ENCODE results near the gene SERPINB6.
A peak's percentile ranks its signal among the peaks of the same experiment; 100 is the strongest.
"Not testable (repeated sequence)": the region's sequence is repeated elsewhere in the genome, so short reads cannot be mapped to it uniquely, and the experiment has no call there.

SERPINB6 gene

GRCh38 chr6:2976060-2976459, 4.7 kb upstream of the SERPINB6 start:
- no peak for DNase-seq

DNA sequence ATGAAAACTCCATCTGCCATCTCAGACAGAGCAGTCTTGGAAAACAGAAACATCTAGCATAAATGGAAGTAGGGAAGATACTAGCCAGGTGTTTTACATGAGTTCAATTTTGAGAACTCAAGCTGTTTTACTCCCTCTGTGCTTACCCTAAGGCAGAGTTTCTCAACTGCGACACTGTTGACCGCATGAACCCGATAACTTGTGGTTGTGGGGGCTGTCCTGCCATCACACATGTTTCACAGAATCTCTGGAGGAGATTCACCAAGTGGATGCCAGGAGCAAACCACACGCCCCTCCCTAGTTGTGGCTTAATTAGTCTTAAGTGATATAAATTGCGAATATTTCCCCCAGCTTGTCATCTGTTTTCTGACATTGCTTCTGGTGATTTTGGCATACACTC, 2.3 kb upstream of the SERPINB6 start:
- peak; percentile 77 to 78 for DNase-seq

DNA sequence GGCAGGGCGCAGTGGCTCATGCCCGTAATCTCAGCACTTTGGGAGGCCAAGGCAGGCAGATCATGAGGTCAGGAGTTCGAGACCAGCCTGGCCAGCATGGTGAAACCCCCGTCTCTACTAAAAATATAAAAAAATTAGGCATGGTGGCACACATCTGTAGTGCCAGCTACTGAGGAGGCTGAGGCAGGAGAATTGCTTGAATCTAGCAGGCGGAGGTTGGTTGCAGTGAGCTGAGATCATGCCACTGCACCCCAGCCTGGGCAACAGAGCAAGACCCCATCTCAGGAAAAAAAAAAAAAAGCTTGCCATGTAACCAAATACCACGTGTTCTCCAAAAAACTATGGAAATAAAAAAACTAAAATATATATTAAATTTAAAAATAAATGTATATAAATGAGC, 1.8 kb upstream of the SERPINB6 start:
- DNase-seq = not testable (repeated sequence)

- not testable (repeated sequence) for DNase-seq
Observed at GRCh38 chr6:2972685-2973084, 1.3 kb upstream of the SERPINB6 start.

- DNase-seq = not testable (repeated sequence)
Observed at GRCh38 chr6:2972219-2972487, 786 bp upstream of the SERPINB6 start.

DNA sequence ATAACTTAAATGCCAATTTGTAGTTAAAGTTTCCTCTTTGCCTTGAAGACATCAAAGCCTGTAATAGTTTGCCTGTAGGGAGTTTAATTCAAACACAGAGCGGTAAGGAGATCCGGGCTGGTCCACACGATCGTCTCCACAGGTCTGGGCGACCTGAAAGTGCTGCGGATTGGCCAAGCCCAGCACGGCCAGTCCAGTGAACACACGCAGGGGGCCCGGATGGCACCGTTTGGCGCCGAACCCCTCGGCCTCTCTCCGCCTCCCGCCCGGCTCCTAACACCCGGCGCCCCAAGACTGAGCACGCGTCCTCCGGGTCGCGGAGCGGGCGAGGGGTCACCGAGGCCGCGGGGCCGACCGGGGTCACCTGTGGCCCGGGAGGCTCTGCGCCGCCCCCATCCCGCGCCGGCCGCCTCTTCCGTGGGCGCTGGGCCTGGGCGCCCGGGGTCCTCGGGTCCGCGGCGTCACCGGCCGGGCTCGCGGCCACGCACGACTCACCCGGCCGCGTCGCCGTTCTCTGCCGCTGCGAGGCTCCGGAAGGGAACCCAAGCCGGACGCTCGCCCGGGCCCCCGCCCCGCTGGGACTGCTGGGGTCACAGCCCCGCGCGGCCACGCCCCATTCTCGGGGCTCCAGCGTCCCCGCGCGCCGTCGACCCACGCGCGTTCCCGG, 481 bp downstream of the SERPINB6 start:
- DNase-seq = peak; percentile 45 to 47

GRCh38 chr6:2970034-2970685, 1.2 kb downstream of the SERPINB6 start:
- no peak for DNase-seq

DNA sequence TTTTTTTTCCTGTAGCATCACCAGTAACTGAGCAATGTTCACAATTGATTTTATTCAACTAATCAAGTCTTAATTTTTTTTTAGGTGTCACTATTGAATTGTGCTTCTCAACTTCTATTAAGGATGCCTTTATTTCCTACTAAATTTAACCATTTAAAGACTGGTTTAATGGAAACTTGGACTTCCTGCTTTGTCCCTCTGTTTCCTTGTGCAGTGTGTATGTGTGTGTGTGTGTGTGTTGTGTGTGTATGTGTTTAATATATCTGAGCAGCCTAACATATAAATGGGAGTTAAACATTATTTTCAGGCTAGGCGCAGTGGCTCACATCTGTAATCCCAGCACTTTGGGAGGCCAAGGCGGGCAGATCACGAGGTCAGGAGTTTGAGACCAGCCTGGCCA, 1.8 kb downstream of the SERPINB6 start:
- DNase-seq = no peak

GRCh38 chr6:2968600-2969135, 2.7 kb downstream of the SERPINB6 start:
- DNase-seq = no peak

- no peak for DNase-seq
Observed at GRCh38 chr6:2967936-2968335, 3.4 kb downstream of the SERPINB6 start.

- DNase-seq = no peak
Observed at GRCh38 chr6:2966347-2966746, 5.0 kb downstream of the SERPINB6 start.

- DNase-seq = no peak
Observed at GRCh38 chr6:2964793-2965505, 6.4 kb downstream of the SERPINB6 start.

DNA sequence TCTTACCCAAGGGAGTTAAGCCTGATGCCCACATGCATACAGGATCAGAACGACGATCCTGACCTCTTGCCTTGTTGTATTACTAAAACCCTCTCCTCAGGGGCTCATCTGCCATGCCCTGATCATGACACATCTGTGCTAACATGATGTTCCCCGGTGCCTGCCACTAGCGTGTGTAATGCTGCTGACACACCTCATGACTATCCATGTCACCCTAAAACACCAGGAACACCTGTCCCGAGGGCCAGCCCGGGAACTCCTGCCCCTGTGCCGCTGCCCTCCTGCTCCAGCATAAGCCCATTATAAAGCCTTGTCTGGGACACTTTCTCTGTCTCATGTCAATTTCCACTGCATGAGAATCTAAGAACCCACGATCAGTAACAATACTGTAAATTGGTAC, 7.6 kb downstream of the SERPINB6 start:
- DNase-seq = no peak

DNA sequence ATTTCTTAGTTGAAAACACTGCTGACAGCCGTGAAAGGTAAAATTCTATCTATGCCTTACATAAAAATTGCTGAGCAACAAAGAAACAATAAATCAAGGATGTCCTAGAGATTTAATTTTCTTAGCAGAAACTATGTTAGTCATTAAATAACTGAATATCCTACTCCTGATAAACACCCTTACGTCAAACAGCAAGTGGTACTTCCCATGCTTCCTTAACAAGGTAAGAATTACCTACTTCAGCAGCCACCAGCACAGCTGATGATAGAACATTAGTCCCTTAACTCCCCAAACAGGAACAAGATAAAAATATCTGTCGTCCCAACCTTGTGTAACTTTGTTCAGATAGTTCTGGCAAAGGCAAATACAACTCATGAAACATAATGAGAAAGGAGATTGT, 8.7 kb downstream of the SERPINB6 start:
- DNase-seq = no peak

DNA sequence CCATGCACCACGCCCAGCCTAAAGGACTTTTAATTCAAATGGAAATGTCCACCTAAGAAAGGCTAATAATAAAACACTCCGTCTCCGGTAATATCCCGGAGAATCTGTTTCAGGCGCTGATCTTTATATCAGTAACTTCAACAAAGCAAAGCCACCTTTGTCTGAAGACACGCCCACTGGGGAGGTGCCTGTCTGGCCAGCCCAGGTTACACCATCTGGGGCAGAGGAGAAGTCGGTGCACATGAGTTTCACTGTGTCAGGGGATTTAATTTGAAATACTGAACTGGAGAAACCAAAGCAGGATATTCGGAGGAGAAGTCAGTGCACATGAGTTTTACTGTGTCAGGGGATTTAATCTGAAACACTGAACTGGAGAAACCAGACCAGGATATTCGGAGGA, 9.4 kb downstream of the SERPINB6 start:
- DNase-seq = no peak

GRCh38 chr6:2961506-2961905, 9.9 kb downstream of the SERPINB6 start:
- no peak for DNase-seq

DNA sequence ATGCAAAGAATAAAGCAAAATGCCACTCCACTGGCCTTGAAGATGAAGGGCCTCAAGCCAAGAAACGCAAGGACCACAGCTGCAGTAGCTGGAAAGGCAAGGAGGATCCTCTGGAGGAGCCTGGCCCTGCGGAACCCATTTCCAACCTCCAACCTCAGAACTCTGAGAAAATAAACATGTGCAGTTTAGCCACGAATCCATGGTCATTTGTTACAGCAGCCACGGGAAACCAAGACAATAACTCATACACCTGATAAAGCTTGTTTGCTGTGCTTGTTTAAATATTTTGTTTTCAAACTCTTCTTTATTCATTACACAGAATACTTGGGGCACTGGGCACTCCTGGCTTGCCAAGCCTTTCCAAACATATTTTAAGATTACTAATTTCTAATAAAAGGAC, 10.4 kb downstream of the SERPINB6 start:
- no peak for DNase-seq

DNA sequence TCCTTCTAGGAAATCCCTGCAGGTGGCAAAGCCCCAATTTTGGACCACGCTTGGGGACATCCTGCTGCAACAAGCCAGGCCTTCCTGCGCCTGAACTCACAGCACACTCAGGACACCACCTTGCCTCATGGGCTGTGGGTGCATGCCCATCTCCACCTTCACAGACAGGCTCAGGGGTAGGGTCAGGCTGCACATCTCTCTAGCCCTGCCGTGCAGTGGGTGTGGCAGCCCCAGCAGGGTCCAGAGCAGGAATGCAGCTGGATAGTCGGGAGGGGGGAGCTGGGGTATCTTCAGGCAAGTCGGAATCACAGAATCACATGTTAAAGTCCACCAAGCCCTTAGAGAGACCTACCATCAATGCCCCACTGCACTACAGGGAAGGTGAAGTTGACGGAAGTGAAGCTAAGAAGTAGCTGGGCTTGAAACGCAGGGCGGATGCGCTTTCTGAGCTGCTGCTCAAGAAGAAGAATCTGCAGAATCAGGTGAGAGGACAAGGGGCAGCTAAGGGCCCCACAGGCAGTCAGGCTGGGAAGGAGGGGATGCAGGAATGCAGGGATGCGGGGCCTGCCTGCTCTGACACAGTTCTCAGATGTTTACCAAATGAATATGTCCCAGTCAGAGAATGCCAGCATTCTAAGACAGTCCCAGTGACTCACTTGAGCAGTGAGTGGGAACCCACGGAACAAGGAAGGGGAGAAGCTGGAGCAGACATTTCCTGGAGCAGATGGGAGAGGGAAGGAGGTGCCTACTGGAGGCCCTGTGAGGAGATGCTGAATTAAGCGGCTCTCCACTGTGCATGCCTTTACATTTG, 11.3 kb downstream of the SERPINB6 start:
- no peak for DNase-seq

DNA sequence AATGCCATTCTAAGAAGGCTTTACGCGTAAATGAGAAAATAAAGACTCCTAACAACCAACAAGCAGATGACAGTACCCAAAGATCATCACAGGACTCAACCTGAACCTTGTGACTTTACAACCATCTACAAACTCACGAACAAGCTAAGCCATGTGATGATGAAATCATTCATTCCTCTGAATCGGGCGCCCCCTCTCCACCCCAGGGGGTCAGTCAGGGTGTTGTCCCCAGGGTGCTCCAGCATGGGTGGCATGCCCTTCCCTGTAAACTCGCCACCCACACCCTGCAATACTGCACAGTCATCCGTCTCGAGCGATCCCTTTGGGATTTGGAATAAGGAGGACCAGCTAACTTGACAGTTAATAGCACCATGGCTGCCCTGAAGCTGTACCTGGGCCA, 12.6 kb downstream of the SERPINB6 start:
- DNase-seq = no peak

DNA sequence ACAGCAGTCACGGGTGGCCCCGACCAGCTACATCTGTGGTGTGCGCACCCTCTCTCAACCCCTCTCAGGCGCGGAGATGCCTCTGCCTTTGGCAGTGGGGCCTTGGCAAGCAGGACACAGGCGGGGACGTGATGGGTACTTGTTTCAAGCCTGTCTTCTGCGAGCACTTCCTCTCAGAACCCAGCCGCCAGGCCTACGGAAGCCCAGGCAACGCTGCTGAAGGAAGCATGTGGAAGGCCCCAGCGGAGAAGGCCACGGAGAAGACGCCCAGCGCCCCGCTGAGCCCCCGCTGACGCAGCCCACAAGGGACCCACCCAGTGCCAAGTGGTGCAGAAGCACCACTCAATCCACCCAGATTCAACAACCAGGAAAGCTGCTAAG, 13.0 kb downstream of the SERPINB6 start:
- no peak for DNase-seq

GRCh38 chr6:2957696-2958330, 13.6 kb downstream of the SERPINB6 start:
- no peak for DNase-seq

- DNase-seq = no peak
Observed at GRCh38 chr6:2956930-2957685, 14.3 kb downstream of the SERPINB6 start.
